ENCODE measurements around the gene IKBKE.

Gene IKBKE

GRCh38 chr1:206498685-206499084 is 28.4 kb downstream of the IKBKE start:
- DNase-seq, result no peak

GRCh38 chr1:206500046-206500445 is 29.8 kb downstream of the IKBKE start:
- DNase-seq, result no peak

GRCh38 chr1:206501881-206502280 is 31.6 kb downstream of the IKBKE start:
- no peak for DNase-seq

- DNase-seq, result no peak
Measured at GRCh38 chr1:206502403-206502802, 32.1 kb downstream of the IKBKE start.

GRCh38 chr1:206502812-206503211 is 32.5 kb downstream of the IKBKE start:
- DNase-seq, result no peak

- no peak for DNase-seq
Measured at GRCh38 chr1:206503591-206504362, 33.5 kb downstream of the IKBKE start.

GRCh38 chr1:206504363-206504713 is 34.1 kb downstream of the IKBKE start:
- no peak for DNase-seq

GRCh38 chr1:206505702-206506355 is 35.6 kb downstream of the IKBKE start:
- no peak for DNase-seq

GRCh38 chr1:206506405-206507283 is 36.4 kb downstream of the IKBKE start:
- no peak for DNase-seq

GRCh38 chr1:206507284-206508129 is 37.2 kb downstream of the IKBKE start, which contains the start of gene RASSF5:
RASSF5 (plus strand) TSS chr1:206507531; CDS start chr1:206507603, 72 bp downstream.
- DNase-seq, result peak; percentile 52

- no peak for DNase-seq
Measured at GRCh38 chr1:206508130-206508889, 38.0 kb downstream of the IKBKE start.

- no peak for DNase-seq
Measured at GRCh38 chr1:206508956-206509355, 38.7 kb downstream of the IKBKE start.

- no peak for DNase-seq
Measured at GRCh38 chr1:206509612-206510257, 39.5 kb downstream of the IKBKE start.

GRCh38 chr1:206510371-206510770 is 40.1 kb downstream of the IKBKE start:
- DNase-seq, result no peak

- no peak for DNase-seq
Measured at GRCh38 chr1:206511362-206512057, 41.2 kb downstream of the IKBKE start.

- no peak for DNase-seq
Measured at GRCh38 chr1:206512058-206512850, 42.0 kb downstream of the IKBKE start.

GRCh38 chr1:206512851-206513180 is 42.5 kb downstream of the IKBKE start:
- DNase-seq, result no peak

GRCh38 chr1:206513312-206514111 is 43.2 kb downstream of the IKBKE start:
- no peak for DNase-seq

GRCh38 chr1:206514813-206515387 is 44.6 kb downstream of the IKBKE start:
- no peak for DNase-seq

Measured in NCI-H1105 (cell line).